Stimulated activated CD4-positive, alpha-beta T cell treated with anti-CD3 and anti-CD28 coated beads, Interleukin-12 subunit alpha, Interleukin-12 subunit beta, amount 100 ng/mL, for 48 hours (primary cell): ENCODE measurements around the gene OAS1.
A peak's percentile ranks its signal among the peaks of the same experiment; 100 is the strongest.

Experiments
- DNase-seq, 3 donors: peaks; one replicate each; pipeline ENCODE4 v3.0.0-alpha.2; 2020; ENCODE audit warnings: low read depth in 2 of 3, low spot score in 1 of 3

The OAS1 gene

DNA sequence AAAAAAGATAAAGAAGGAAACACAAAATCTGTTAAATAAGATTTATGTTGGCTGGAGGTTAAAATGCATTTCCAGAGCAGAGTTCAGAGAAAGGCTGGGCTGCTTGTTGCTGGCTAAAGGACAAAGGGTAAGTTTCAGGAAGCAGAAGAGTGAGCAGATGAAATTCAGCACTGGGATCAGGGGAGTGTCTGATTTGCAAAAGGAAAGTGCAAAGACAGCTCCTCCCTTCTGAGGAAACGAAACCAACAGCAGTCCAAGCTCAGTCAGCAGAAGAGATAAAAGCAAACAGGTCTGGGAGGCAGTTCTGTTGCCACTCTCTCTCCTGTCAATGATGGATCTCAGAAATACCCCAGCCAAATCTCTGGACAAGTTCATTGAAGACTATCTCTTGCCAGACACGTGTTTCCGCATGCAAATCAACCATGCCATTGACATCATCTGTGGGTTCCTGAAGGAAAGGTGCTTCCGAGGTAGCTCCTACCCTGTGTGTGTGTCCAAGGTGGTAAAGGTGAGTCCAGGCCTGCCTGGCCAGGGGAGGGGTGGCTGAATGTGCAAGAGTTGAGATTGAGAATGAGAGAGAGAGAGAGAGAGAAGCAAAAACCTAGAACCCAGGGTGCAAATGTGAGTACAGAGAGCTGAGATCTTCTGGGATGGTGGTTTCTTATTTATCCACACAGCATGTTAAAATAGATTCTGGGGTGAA, at the start of gene OAS1:
Gene OAS1 (plus strand): TSS at position 251 of the 703 bp plus-strand sequence. CDS start 78 bp downstream, at position 329.
- peak in 2 of 3 donors; percentile 7 to 27 for DNase-seq

DNA sequence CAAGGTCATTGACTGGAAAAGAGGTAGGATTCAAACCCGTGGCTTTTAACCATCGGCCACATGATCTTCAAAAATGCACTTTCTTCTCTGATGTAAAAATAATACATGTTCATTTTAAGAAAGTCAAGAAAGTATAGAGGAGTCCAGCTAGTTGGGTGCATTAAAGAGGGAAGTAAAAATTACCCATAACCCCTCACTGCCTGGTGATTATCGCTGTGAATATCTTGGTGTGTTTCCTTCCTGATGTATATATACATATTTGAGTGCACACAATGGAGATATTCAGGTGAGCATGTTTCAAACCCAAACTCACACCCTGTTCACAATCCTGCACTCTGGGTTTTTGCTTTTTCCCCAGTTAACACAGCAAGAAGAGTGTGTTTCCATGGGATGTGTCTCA, 47.5 kb upstream of the OAS1 start:
- no peak for DNase-seq

DNA sequence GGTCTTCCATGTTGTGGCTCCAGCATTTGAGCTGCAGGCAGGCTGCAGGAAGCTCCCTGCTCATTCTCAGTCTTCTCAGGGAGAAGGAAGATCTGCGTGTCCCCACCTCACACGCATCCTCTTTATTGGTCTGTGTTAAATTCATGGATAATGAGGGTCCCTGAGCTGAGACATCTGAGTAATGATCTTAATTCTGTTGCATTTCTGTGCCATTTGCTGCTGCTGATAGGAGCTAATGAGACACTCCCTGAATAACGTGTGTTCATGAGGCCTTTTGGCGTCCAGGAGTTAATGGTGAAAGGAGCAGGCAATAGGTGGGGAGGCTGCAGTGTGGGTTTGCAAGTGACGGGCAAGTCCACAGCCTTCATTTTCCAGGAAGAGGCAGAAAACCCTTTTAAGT, 46.6 kb upstream of the OAS1 start:
- no peak for DNase-seq

DNA sequence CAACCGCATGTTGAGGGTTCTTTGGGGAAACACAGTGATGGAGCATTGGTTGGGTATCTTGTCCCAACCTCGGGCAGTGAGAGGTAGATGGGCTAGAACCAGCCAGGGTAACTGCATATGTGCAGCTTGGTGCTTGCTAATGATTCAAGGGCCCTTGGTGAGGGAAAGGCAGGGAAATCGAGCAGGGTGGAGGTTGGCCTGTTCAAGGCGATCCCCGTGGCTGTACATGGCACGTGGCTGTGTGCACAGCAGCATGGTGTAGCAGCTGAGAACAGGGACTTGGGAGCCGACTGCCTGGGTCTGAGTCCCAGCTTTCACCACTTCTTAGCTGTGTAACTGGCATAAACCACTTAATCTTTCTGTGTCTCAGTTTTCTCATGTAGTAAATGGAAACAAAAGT, 45.5 kb upstream of the OAS1 start:
- no peak for DNase-seq

DNA sequence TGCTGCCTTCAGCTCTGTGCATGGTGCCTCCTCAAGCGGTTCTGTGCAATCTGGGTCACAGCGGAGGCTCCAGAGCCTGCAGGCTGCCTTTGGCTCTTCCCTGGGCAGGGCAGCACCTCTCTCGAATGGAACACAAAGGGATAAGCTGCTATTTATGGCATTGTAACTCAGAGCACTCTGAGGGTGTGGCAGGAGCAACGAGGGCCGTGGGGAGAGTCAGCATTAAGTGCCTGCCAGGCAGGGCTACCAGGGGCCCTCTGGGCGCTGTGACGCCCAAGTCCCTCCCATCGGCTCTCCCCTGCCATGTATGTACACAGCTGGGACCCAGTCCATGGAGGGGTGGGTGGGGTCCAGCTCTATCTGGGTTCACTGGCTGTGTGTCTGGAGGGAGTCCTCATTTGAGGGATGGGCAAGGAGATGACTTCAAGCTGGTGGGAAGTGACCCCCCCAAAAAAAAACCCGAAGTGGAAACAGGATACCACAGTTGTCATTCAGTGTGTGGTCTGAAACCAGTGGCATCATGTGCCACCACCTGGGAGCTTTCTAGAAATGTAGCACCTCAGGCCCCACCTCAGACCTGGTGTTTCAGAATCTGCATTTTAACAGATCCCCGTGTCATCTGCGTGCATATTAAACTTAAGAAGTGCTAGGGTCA, 44.0 kb upstream of the OAS1 start:
- DNase-seq = no peak

DNA sequence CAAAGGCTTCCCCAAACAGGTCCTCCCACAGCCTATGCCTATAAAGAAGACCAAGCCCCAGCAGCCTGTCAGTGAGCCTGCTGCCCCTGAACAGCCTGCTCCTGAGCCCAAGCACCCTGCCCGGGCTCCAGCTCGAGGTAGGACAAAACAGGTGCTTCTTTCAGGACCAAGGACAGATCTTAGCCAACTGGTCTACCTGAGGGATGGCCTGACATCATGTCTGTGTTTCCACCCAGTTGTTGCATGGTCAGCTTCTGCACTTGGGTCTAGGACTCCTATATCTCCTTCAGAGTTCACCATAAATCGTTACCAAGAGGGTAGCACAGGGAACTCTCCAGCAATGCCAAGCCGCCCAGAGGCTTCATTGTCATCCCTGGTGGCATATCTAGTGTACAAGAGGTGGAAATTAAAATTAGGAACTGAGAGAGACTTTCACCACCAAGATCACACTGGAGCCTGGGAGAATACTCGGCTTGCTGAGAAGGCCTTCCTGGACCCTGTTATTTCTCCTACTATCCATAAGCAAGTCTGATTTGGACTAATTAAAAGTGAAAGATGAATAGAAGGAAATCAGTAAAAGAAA, 38.2 kb upstream of the OAS1 start:
- no peak for DNase-seq

DNA sequence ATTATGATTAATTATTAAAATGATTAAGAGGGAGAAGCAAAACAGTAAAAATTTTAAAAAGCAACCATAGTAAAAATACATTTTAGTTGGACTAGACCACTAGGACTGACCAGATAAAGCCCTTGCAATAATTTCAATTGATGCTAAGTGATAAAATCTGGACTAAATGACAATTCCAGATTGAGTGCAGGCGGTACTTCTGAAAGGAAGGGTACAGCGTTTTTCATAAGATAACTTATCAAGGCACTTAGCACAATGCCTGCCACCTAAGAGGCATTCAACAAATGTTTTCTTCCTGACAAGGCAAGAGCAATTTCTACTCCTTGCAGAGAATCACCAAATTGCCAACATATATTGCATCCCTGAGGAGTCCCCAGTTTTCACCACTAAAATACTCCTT, 37.7 kb upstream of the OAS1 start:
- DNase-seq = no peak

DNA sequence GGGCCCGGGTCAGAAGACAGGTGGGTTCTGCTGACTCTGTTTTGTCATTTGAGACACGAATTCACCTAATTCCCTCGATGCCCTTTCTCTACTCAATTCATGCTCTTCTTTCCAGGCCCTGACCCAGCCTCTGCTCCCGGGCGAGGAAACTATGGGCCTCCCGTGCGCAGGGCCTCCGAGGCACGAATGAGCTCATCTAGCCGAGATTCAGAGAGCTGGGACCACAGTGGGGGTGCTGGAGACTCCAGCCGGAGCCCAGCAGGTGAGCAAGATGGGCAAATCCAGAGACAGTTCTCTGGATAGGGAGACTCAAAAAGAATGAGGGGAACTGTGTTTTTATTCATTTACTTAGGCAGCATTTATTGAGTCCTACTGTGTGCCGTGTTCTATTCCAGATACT, 37.0 kb upstream of the OAS1 start:
- DNase-seq = no peak

DNA sequence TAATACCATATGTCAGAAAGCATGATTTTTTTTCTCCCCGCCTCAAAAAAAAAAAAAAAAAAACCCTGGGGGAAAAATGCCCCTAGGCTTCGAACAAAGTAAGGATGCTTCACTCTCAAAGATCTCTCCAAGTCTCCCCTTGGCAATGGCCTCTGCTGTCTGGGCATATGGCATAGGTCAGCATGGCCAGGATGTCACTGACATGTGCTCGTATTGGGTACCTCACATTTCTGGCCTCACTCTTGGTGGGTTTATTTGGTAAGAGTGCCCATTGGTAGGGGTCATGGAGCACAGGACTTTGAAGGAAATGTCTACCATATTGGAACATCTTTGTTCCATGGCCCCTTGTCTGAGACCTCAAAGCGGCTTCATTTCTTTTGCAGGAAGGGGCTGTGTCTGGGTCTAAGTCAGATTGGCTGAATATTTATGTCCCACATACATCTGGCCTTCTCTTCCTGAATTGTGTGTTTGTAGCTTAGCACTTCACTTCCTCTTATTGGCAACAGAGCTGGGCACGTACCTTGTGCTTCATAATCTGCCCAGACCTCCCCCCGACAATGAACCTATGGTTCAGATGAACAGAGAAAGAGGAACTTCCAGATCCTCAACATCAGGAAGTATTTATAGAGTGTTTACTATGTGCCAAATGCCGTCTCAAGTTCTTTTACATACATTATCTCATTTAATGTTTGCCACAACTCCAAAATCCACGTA, 36.3 kb upstream of the OAS1 start:
- no peak for DNase-seq

DNA sequence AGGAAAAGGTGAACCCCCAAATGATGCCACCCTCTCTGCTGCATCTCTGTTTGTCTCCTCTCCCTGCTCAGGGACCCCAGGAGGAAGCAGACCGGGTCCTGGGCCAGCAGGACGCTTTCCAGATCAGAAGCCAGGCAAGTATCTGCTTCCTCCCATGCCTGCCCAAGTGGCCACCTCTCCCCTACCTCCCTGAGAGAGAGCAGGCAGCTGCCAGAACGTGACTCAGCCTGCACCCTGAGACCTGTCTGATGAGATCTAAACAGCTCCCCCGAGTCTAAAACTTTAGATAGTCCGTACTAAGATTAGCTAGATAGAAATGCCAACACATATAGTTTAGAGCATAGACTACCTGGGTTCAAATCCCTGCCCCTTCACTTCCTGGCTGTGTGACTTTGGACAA, 31.2 kb upstream of the OAS1 start:
- no peak for DNase-seq

DNA sequence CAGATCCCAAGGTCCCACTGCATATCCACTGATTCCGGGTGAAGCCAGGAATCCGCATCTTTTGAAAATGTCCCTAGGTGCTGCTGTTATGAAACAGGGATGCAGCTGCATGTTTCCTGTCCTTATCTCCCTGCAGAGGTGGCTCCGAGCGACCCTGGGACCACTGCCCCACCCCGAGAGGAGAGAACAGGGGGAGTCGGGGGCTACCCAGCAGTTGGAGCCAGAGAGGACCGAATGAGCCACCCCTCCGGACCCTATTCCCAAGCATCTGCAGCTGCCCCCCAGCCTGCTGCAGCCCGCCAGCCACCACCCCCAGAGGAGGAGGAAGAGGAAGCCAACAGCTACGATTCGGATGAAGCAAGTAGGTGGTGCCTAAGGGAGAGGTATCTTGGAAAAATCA, 30.3 kb upstream of the OAS1 start:
- DNase-seq = no peak

DNA sequence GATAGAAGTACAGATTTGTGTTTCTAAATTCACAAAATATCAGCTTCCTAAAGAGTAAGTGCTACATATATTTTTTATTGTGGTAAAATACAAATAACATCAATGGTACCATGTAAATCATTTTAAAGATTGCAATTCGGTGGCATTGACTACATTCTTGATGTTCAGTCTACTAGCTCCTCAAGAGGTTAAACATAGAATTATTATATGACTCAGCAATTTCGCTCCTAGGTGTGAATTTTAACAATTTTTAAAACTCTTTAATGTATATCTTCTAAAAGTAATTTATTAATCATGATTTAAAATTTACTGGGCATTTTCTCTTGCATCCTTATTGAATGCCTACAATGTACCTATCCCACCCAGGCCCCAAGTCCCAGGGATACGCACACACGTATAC, 29.8 kb upstream of the OAS1 start:
- DNase-seq = no peak

DNA sequence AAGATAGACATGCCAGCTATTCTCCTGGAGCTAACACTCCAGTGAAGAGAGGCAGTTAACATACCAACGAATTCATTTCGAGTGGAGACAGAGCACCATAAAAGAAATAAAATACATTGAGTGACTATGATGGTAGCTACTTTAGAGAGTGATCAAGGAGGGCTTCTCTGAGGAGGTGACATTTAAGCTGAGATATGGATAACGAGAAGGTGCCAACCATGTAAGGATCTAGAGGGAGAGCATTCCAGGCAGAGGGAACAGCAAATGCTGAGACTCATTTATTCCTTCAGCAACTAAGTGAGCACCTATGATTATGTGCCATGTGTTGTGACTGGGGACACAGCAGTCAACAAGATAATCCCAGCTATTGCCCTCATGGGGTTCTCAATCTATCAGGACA, 28.3 kb upstream of the OAS1 start:
- no peak for DNase-seq

DNA sequence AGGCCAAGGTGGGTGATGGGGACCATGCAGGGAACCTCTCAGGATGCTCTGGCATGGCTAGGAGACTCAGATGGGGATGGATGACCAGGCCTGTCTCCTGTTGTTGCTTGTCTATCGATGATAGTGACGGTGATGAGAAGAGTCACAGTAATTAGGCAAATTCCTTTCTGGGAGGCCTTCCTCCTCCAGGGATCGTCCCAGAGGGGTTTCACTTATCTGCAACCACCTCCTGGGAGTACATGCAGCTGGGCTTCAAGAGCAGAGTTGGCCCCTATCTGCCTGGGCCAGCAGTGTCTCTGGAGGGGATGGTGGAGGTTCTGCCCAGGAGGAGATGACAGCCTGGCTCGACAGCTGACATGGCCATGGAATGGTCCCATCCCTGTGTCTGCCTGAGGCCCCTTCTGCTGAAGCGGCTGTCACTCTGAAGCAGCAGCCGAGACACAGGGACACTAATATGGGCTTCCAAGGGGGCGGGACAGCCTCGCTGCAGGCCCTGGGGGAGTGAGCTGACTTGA, 27.5 kb upstream of the OAS1 start:
- no peak for DNase-seq

DNA sequence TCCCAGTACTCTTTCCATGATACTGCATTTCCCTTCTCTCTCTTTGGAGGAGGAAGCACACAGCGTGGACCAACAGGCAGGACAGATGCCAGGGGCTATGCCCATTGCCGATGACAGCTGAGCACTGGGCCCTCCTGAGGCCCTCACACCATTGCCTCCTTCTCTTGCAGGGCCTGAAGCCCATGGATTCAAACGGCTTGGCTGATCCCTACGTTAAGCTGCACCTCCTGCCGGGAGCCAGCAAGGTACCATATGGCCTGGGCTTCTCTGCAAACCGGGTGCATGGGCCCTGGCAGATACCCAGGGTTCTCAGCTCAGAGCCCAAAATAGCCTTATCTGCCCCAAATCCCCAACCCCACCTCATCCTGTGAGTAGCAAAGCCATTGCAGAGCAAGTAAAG, 25.2 kb upstream of the OAS1 start:
- no peak for DNase-seq

DNA sequence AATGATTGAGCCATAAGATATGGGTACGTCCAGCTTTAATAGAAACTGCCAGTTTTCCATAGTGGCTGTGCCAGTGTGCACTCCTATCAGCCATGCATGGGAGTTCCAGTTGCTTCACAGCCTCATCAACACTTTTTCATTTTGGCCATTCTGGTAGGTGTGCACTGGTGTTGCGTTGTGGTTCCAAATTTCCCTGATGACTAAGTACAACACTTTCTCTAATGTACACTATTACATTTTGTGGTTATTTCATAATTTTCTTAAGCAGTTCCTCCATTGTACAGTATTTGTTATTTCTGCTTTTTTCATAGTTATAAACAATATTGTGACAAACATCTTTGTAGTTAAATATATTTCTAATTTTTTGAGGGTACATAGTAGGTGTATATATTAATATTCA, 21.5 kb upstream of the OAS1 start:
- no peak for DNase-seq

DNA sequence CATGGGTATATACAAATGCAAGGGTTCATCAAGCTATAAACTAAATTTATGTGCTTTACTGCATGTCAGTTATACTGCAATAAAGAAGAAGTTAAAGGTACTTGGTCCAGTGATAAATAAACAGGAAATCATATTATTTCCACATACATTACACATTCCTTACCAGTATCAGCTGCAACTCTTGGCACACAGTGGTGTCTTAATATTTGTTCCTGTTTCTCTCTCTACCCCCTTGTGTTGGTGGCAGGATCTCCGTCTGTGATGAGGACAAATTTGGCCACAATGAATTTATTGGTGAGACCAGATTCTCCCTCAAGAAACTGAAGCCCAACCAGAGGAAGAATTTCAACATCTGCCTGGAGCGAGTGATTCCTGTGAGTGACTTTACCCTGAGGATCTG, 19.2 kb upstream of the OAS1 start:
- no peak for DNase-seq

DNA sequence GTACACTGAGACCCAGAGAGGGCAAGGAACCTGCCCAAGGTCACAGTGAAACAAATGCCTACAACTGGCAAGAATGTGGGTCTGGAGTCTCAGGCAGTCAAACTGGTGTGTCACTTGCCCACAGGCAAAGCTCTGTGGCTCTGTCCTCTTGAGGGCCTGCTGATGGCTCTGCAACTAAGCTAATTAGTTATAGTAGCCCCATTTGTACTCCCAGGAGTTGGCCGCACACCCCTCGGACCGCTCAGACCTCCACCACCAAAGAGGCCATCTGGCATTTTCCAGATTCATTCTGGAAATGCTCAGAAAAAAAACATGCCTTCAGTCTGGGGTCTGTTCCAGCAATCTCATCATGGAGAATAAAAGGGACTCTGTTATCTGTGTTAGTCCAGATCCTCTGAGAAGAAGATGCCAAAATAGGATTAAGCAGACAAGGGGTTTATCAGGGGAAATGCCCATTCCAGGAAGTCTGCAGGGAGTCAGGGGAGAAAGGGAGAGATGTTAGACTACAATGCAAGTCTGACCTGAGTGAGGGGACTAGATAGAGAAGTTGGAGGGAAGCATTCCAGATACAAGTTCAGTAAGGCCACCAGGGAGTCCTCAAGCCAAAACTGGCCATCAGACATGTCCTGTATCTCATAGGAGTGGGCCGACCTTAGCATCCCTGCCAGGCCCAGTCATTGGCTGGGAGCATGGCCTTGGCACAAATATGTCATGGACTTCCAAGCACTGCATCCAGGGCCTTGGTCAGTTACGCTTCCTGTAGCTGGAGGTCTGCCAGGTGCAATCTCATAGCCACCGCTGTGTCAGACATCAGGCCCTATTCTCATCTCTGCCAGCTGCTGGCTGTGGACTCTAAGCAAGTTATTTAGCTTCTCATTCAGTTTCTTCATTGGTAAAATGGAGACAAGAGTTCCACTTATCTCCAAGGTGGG, 15.4 kb upstream of the OAS1 start:
- no peak for DNase-seq

DNA sequence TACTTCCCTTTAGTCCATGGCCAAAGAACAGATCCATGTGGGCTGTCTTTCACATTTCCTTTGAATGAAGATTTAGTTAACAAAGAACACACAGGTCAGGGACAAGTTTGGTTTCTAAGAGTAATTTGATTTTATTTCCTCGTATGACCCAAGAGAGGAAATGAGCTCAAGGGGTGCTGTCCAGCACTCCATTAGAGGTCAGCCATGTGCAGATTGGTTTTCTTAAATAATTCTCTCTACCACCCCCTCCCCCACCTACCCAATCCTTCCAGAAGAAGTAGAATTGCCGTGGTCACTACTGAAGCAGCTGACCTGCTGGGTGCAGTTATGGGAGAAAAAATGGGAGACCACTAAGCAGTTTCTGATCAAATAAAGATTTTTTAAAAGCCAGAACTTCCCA, 13.9 kb upstream of the OAS1 start:
- no peak for DNase-seq

DNA sequence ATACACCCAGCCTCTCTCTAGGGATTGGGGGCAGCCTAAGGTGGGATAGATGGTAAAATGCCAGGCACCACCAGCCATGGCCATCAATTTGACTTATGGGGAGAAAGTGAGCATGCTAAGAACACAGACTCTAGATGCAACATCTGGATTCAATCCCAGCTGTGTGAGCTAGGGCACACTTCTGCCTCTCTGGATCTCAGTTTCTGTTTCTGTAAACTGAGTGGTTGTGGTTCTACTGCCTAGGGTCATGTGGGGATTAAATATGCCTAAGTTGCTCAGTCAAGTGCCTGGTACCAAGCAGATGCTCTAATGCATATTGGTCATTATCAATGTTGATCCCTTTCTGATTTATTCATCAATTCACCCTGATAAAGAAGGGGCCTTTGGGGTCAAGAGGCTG, 12.6 kb upstream of the OAS1 start:
- no peak for DNase-seq

DNA sequence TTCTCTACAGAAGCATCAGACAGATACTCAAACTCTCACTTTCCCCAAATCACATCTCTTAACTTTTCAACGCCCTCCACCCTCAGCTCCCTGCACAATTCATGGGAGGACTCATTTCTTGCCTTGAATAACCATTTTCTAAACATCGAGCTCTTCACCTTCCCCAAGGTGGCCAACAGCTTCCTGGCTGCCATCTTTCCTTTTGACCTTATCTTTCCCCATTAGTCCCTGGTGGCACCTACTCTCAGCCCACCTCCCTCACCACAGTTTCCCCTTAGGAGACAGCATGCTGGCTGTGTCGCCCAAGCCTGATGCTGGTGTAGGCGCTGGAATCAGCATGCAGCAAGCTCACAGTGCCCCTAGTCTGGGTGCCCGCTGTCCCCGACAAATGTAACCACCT, 8.4 kb upstream of the OAS1 start:
- no peak for DNase-seq
